ENCODE data around the gene MYBBP1A.

The MYBBP1A gene

GRCh38 chr17:4594931-4595684, 39.9 kb upstream of the MYBBP1A start:
- Histone ChIP-seq H4K20me1 (ENCODE audit: insufficient read depth) (no peaks in the 10 kb centered on the region), H3K9ac (no peak overlapping the region), H3K36me3 (ENCODE audit: insufficient read depth) (no peaks in the 10 kb centered on the region), H3K4me1 (ENCODE audit: low read depth, poor library complexity, severe bottlenecking) (no peaks in the 10 kb centered on the region), H3K4me2 (no peak overlapping the region), H3K79me2 (ENCODE audit: insufficient read depth, low read depth) (no peaks in the 10 kb centered on the region), H2AFZ (ENCODE audit: low read depth) (no peak overlapping the region), H3K27ac (no peak overlapping the region), H3K4me3 (IDR thresholded peaks at IDR 0.05; ENCODE audit: insufficient read depth, low read depth, low read length) (no peak overlapping the region), H3K27me3 (ENCODE audit: insufficient read depth, low read depth) (peaks cover 47% of the 10 kb centered on the region)
- no peak for TF ChIP-seq CTCF (conservative IDR thresholded peaks at IDR 0.05; ENCODE audit: low read depth, low read length)

- Histone ChIP-seq H3K4me3 (IDR thresholded peaks at IDR 0.05; ENCODE audit: insufficient read depth, low read depth, low read length) (no peak overlapping the region), H4K20me1 (ENCODE audit: insufficient read depth) (no peaks in the 10 kb centered on the region), H3K4me2 (no peak overlapping the region), H3K27ac (no peak overlapping the region), H2AFZ (ENCODE audit: low read depth) (no peak overlapping the region), H3K9ac (no peak overlapping the region), H3K79me2 (ENCODE audit: insufficient read depth, low read depth) (no peaks in the 10 kb centered on the region), H3K27me3 (ENCODE audit: insufficient read depth, low read depth) (peaks cover 45% of the 10 kb centered on the region), H3K4me1 (ENCODE audit: low read depth, poor library complexity, severe bottlenecking) (no peaks in the 10 kb centered on the region), H3K36me3 (ENCODE audit: insufficient read depth) (no peaks in the 10 kb centered on the region)
- TF ChIP-seq CTCF (conservative IDR thresholded peaks at IDR 0.05; ENCODE audit: low read depth, low read length) = no peak
Measured at GRCh38 chr17:4594406-4594805, 39.2 kb upstream of the MYBBP1A start.

- no peaks in the 10 kb centered on the region for H4K20me1 ChIP-seq (ENCODE audit: insufficient read depth)
- H3K27ac ChIP-seq = no peak overlapping the region
- H3K4me2 ChIP-seq = no peak overlapping the region
- H3K27me3 ChIP-seq (ENCODE audit: insufficient read depth, low read depth) = peaks cover 40% of the 10 kb centered on the region
- H3K79me2 ChIP-seq (ENCODE audit: insufficient read depth, low read depth) = no peaks in the 10 kb centered on the region
- H3K4me3 ChIP-seq (IDR thresholded peaks at IDR 0.05; ENCODE audit: insufficient read depth, low read depth, low read length) = no peak overlapping the region
- H2AFZ ChIP-seq (ENCODE audit: low read depth) = no peak overlapping the region
- no peaks in the 10 kb centered on the region for H3K4me1 ChIP-seq (ENCODE audit: low read depth, poor library complexity, severe bottlenecking)
- no peaks in the 10 kb centered on the region for H3K36me3 ChIP-seq (ENCODE audit: insufficient read depth)
- no peak for TF ChIP-seq CTCF (conservative IDR thresholded peaks at IDR 0.05; ENCODE audit: low read depth, low read length)
- no peak overlapping the region for H3K9ac ChIP-seq
Measured at GRCh38 chr17:4593021-4593421, 37.8 kb upstream of the MYBBP1A start.

DNA sequence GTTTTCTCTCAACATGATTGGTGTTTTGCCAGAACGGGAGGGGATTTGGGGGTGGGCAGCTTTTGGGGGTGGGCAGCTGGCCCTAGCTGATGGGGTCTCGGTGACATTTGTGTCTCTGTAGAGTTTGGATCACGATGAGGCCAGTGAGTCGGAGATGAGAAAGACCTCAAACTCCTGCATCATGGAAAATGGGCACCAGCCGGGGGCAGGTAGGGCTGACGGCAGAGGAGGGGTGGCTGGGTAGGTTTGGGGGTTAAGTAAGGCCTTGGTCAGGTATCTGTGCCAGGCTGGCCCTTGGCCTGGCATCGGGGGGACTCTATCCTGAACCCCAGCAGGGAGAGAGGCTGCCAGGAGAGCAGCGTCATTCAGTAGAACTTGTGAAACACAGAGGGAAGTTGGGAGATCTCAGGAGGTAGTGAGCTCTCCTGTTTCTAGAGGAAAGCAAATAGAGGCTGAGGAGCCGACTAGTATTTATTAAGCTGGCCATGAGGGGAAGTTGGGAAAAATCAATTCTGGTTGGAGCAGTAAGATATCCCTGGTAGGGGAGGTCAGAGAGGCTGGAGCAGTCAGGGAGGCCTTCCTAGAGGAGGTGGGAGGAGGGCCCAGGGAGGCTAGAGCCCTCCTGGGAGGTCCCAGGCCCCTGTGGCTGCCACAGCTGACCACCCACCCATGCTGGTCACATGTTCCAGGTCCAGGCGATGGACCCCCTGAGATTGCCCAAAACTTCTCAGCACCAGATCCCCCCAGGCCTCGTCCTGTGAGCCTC, 37.2 kb upstream of the MYBBP1A start:
- Histone ChIP-seq H2AFZ (ENCODE audit: low read depth) (no peak overlapping the region), H3K79me2 (ENCODE audit: insufficient read depth, low read depth) (no peaks in the 10 kb centered on the region), H4K20me1 (ENCODE audit: insufficient read depth) (no peaks in the 10 kb centered on the region), H3K4me2 (no peak overlapping the region), H3K36me3 (ENCODE audit: insufficient read depth) (no peaks in the 10 kb centered on the region), H3K9ac (no peak overlapping the region), H3K27ac (no peak overlapping the region), H3K4me3 (IDR thresholded peaks at IDR 0.05; ENCODE audit: insufficient read depth, low read depth, low read length) (no peak overlapping the region), H3K4me1 (ENCODE audit: low read depth, poor library complexity, severe bottlenecking) (no peaks in the 10 kb centered on the region), H3K27me3 (ENCODE audit: insufficient read depth, low read depth) (peaks cover 42% of the 10 kb centered on the region)
- TF ChIP-seq CTCF (conservative IDR thresholded peaks at IDR 0.05; ENCODE audit: low read depth, low read length) = no peak

Data from KMS-11 (cell line).